SK-N-MC (cell line): ENCODE measurements around the gene PHF12.

ENCODE experiments used
- EZH2 ChIP-seq: fragments of 200-600 bp; sonication (generic); IDR thresholded peaks from one replicate; pipeline ENCODE4 v1.6.1; 2017; ENCODE audit warnings: antibody characterized with exemption
- POLR2AphosphoS5 ChIP-seq: IDR thresholded peaks from 2 replicates; pipeline ENCODE4 v1.6.1; 2012; ENCODE audit warnings: mild to moderate bottlenecking, low read depth, low read length, borderline replicate concordance

DNA sequence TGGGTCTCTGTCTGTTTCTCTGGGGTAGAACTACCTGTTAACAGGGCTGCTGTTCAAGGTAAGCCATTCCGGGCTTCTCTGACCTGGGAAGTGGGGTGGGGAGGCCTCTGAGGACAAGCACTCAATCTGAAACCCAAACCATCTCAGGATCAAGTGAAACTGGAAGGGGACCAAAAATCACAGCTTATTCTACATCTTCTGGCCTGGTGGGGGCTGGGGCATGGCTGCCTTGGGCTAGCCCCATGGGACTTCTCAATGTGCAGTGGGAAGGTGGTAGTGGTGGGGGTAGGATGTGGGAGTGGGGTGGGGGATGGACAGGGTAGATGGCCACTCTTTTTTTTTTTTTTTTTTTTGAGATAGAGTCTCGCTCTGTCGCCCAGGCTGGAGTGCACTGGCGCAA is 59.3 kb downstream of the PHF12 start:
- TF ChIP-seq EZH2 = no peak
- TF ChIP-seq POLR2AphosphoS5 = no peak
